ENCODE measurements around the gene WWOX. TPM values are rescaled to one million over a fixed set of nuclear protein-coding genes. Genes with fewer than 3 reads are reported as not detected.

WWOX gene
- total and polyA plus RNA-seq, 2 of the 8 experiments (the other 6 are each of a cell fraction or from before 2014, with no cell fraction given): 5.4 to 16.7 TPM

DNA sequence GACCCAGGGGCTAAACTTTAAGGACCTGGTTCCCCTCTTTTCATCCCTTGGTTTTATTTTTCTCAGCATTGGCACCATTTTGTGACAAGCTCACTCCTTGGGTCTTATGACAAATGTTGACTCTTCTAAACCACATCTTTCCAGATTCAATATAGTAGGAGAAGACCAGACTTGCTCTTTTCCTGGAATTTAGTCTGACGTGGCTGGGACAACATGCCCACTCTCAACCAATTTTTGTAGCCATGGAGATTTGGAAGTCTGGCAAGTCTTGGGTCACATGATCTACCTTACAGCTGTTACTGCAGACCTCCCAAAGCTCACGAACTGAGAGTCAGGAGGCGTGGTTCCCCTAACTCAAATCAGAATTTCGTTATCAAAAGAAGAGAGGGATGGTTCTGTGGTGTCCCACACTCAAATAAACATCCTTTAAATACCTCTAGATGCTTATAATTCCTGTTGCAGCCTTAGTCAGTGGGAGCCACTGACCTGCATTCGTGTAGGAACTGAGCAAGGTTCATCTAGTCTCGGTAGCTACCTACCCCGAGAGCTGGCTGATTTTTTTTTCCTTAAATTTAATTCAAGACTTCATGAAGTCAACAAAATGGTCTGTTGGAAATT, 817.6 kb downstream of the WWOX start (continued):
- TF ChIP-seq, protein P1, sequence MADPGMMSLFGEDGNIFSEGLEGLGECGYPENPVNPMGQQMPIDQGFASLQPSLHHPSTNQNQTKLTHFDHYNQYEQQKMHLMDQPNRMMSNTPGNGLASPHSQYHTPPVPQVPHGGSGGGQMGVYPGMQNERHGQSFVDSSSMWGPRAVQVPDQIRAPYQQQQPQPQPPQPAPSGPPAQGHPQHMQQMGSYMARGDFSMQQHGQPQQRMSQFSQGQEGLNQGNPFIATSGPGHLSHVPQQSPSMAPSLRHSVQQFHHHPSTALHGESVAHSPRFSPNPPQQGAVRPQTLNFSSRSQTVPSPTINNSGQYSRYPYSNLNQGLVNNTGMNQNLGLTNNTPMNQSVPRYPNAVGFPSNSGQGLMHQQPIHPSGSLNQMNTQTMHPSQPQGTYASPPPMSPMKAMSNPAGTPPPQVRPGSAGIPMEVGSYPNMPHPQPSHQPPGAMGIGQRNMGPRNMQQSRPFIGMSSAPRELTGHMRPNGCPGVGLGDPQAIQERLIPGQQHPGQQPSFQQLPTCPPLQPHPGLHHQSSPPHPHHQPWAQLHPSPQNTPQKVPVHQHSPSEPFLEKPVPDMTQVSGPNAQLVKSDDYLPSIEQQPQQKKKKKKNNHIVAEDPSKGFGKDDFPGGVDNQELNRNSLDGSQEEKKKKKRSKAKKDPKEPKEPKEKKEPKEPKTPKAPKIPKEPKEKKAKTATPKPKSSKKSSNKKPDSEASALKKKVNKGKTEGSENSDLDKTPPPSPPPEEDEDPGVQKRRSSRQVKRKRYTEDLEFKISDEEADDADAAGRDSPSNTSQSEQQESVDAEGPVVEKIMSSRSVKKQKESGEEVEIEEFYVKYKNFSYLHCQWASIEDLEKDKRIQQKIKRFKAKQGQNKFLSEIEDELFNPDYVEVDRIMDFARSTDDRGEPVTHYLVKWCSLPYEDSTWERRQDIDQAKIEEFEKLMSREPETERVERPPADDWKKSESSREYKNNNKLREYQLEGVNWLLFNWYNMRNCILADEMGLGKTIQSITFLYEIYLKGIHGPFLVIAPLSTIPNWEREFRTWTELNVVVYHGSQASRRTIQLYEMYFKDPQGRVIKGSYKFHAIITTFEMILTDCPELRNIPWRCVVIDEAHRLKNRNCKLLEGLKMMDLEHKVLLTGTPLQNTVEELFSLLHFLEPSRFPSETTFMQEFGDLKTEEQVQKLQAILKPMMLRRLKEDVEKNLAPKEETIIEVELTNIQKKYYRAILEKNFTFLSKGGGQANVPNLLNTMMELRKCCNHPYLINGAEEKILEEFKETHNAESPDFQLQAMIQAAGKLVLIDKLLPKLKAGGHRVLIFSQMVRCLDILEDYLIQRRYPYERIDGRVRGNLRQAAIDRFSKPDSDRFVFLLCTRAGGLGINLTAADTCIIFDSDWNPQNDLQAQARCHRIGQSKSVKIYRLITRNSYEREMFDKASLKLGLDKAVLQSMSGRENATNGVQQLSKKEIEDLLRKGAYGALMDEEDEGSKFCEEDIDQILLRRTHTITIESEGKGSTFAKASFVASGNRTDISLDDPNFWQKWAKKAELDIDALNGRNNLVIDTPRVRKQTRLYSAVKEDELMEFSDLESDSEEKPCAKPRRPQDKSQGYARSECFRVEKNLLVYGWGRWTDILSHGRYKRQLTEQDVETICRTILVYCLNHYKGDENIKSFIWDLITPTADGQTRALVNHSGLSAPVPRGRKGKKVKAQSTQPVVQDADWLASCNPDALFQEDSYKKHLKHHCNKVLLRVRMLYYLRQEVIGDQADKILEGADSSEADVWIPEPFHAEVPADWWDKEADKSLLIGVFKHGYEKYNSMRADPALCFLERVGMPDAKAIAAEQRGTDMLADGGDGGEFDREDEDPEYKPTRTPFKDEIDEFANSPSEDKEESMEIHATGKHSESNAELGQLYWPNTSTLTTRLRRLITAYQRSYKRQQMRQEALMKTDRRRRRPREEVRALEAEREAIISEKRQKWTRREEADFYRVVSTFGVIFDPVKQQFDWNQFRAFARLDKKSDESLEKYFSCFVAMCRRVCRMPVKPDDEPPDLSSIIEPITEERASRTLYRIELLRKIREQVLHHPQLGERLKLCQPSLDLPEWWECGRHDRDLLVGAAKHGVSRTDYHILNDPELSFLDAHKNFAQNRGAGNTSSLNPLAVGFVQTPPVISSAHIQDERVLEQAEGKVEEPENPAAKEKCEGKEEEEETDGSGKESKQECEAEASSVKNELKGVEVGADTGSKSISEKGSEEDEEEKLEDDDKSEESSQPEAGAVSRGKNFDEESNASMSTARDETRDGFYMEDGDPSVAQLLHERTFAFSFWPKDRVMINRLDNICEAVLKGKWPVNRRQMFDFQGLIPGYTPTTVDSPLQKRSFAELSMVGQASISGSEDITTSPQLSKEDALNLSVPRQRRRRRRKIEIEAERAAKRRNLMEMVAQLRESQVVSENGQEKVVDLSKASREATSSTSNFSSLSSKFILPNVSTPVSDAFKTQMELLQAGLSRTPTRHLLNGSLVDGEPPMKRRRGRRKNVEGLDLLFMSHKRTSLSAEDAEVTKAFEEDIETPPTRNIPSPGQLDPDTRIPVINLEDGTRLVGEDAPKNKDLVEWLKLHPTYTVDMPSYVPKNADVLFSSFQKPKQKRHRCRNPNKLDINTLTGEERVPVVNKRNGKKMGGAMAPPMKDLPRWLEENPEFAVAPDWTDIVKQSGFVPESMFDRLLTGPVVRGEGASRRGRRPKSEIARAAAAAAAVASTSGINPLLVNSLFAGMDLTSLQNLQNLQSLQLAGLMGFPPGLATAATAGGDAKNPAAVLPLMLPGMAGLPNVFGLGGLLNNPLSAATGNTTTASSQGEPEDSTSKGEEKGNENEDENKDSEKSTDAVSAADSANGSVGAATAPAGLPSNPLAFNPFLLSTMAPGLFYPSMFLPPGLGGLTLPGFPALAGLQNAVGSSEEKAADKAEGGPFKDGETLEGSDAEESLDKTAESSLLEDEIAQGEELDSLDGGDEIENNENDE (IDR thresholded peaks at IDR 0.05; ENCODE audit: insufficient replicate concordance, low read length): no peak
- TF ChIP-seq BACH1 (IDR thresholded peaks at IDR 0.05; ENCODE audit: low read length) (no peak), SAP30 (IDR thresholded peaks at IDR 0.05; ENCODE audit: insufficient read depth, insufficient replicate concordance, low read length) (no peak), HDAC2 (IDR thresholded peaks at IDR 0.05; ENCODE audit: borderline replicate concordance in 1 of 2, low read depth in 2 of 2, low read length in 2 of 2) (no peak), SP1 (IDR thresholded peaks at IDR 0.05; ENCODE audit: low read depth, low read length) (no peak)

Data from H1 (cell line).